ENCODE data around the gene GRID2.

GRID2 gene

GRCh38 chr4:92580816-92581215 lies 277.1 kb downstream of the GRID2 start:
- Histone ChIP-seq H3K9me3 (ENCODE audit: insufficient read depth, low read depth, low read length) (peaks cover 7% of the 10 kb centered on the region), H3K4me3 (ENCODE audit: low read depth, low read length) (no peak overlapping the region)

GRCh38 chr4:92599044-92599443 lies 295.3 kb downstream of the GRID2 start:
- WGBS (ENCODE audit: extremely low coverage, insufficient coverage, insufficient read length): no CpG with 5 or more reads among the region's 2 CpGs
- Histone ChIP-seq H3K4me1 (ENCODE audit: control insufficient read depth in 1 of 2, insufficient read depth in 2 of 2, low read length in 2 of 2) (no peaks in the 10 kb centered on the region), H2BK12ac (ENCODE audit: low read length) (no peak overlapping the region), H3K27ac (ENCODE audit: low read depth, low read length) (no peak overlapping the region), H3K79me1 (ENCODE audit: low read length) (no peaks in the 10 kb centered on the region), H2BK5ac (ENCODE audit: low read depth, low read length, poor library complexity) (no peak overlapping the region), H3K36me3 (ENCODE audit: control insufficient read depth in 1 of 2, insufficient read depth in 2 of 2, low read length in 2 of 2) (no peaks in the 10 kb centered on the region), H3K14ac (ENCODE audit: low read length) (no peak overlapping the region), H3K27me3 (ENCODE audit: insufficient read depth, low read length) (no peaks in the 10 kb centered on the region), H3K9me3 (ENCODE audit: insufficient read depth, low read depth, low read length) (no peaks in the 10 kb centered on the region), H2AK5ac (ENCODE audit: low read length) (no peak overlapping the region), H4K12ac (ENCODE audit: low read depth, low read length) (no peak overlapping the region), H3K4ac (ENCODE audit: low read depth, low read length) (no peak overlapping the region), H3K18ac (ENCODE audit: low read length) (no peak overlapping the region), H2AFZ (ENCODE audit: insufficient read depth, low read length, poor library complexity) (no peak overlapping the region), H4K8ac (ENCODE audit: low read depth, low read length) (no peak overlapping the region), H4K91ac (ENCODE audit: low read depth, low read length) (no peak overlapping the region), H2BK120ac (ENCODE audit: insufficient read depth, low read length, poor library complexity) (no peak overlapping the region), H3K4me3 (ENCODE audit: low read depth, low read length) (no peak overlapping the region), H3K9ac (ENCODE audit: low read length) (no peak overlapping the region), H3K4me2 (ENCODE audit: low read length) (no peak overlapping the region), H3K23ac (ENCODE audit: low read length) (no peak overlapping the region), H3K79me2 (ENCODE audit: control insufficient read depth, insufficient read depth, low read length, poor library complexity) (no peaks in the 10 kb centered on the region)
- DNase-seq: no peak

More at GRCh38 chr4:92580816-92581215, 277.1 kb downstream of the GRID2 start:
- H2BK5ac ChIP-seq (ENCODE audit: low read depth, low read length, poor library complexity): no peak overlapping the region
- WGBS (ENCODE audit: extremely low coverage, insufficient coverage, insufficient read length): no CpG with 5 or more reads among the region's 1 CpG
- no peak overlapping the region for H3K9ac ChIP-seq (ENCODE audit: low read length)
- H4K12ac ChIP-seq (ENCODE audit: low read depth, low read length): no peak overlapping the region
- H3K79me2 ChIP-seq (ENCODE audit: control insufficient read depth, insufficient read depth, low read length, poor library complexity): no peaks in the 10 kb centered on the region
- H3K36me3 ChIP-seq (ENCODE audit: control insufficient read depth in 1 of 2, insufficient read depth in 2 of 2, low read length in 2 of 2): peaks cover 0 to 3% of the 10 kb centered on the region in 2 experiments
- no peaks in the 10 kb centered on the region for H3K4me1 ChIP-seq (ENCODE audit: control insufficient read depth in 1 of 2, insufficient read depth in 2 of 2, low read length in 2 of 2)
- H3K14ac ChIP-seq (ENCODE audit: low read length): no peak overlapping the region
- H3K4me2 ChIP-seq (ENCODE audit: low read length): no peak overlapping the region
- no peak for DNase-seq
- no peak overlapping the region for H4K8ac ChIP-seq (ENCODE audit: low read depth, low read length)
- no peak overlapping the region for H2BK120ac ChIP-seq (ENCODE audit: insufficient read depth, low read length, poor library complexity)
- no peak overlapping the region for H4K91ac ChIP-seq (ENCODE audit: low read depth, low read length)
- no peak overlapping the region for H3K4ac ChIP-seq (ENCODE audit: low read depth, low read length)
- no peak overlapping the region for H2AFZ ChIP-seq (ENCODE audit: insufficient read depth, low read length, poor library complexity)
- H3K27ac ChIP-seq (ENCODE audit: low read depth, low read length): no peak overlapping the region
- H2BK12ac ChIP-seq (ENCODE audit: low read length): no peak overlapping the region
- H3K18ac ChIP-seq (ENCODE audit: low read length): no peak overlapping the region
- no peak overlapping the region for H2AK5ac ChIP-seq (ENCODE audit: low read length)
- no peaks in the 10 kb centered on the region for H3K27me3 ChIP-seq (ENCODE audit: insufficient read depth, low read length)
- no peak overlapping the region for H3K23ac ChIP-seq (ENCODE audit: low read length)
- no peaks in the 10 kb centered on the region for H3K79me1 ChIP-seq (ENCODE audit: low read length)

GRCh38 chr4:92600638-92601037 lies 296.9 kb downstream of the GRID2 start:
- H3K27me3 ChIP-seq (ENCODE audit: insufficient read depth, low read length): no peaks in the 10 kb centered on the region
- no peak overlapping the region for H4K91ac ChIP-seq (ENCODE audit: low read depth, low read length)
- no peak overlapping the region for H3K4ac ChIP-seq (ENCODE audit: low read depth, low read length)
- no peak overlapping the region for H3K9ac ChIP-seq (ENCODE audit: low read length)
- no peak overlapping the region for H3K27ac ChIP-seq (ENCODE audit: low read depth, low read length)
- H3K79me2 ChIP-seq (ENCODE audit: control insufficient read depth, insufficient read depth, low read length, poor library complexity): no peaks in the 10 kb centered on the region
- H4K8ac ChIP-seq (ENCODE audit: low read depth, low read length): no peak overlapping the region
- H2BK12ac ChIP-seq (ENCODE audit: low read length): no peak overlapping the region
- no peaks in the 10 kb centered on the region for H3K79me1 ChIP-seq (ENCODE audit: low read length)
- no peaks in the 10 kb centered on the region for H3K36me3 ChIP-seq (ENCODE audit: control insufficient read depth in 1 of 2, insufficient read depth in 2 of 2, low read length in 2 of 2)
- DNase-seq: no peak
- H4K12ac ChIP-seq (ENCODE audit: low read depth, low read length): no peak overlapping the region
- no peaks in the 10 kb centered on the region for H3K4me1 ChIP-seq (ENCODE audit: control insufficient read depth in 1 of 2, insufficient read depth in 2 of 2, low read length in 2 of 2)
- no peaks in the 10 kb centered on the region for H3K9me3 ChIP-seq (ENCODE audit: insufficient read depth, low read depth, low read length)
- no peak overlapping the region for H3K14ac ChIP-seq (ENCODE audit: low read length)
- no peak overlapping the region for H3K18ac ChIP-seq (ENCODE audit: low read length)
- no peak overlapping the region for H2BK120ac ChIP-seq (ENCODE audit: insufficient read depth, low read length, poor library complexity)
- no peak overlapping the region for H2BK5ac ChIP-seq (ENCODE audit: low read depth, low read length, poor library complexity)
- H3K23ac ChIP-seq (ENCODE audit: low read length): no peak overlapping the region
- no CpG with 5 or more reads among the region's 6 CpGs for WGBS (ENCODE audit: extremely low coverage, insufficient coverage, insufficient read length)
- no peak overlapping the region for H3K4me3 ChIP-seq (ENCODE audit: low read depth, low read length)
- H2AFZ ChIP-seq (ENCODE audit: insufficient read depth, low read length, poor library complexity): no peak overlapping the region
- no peak overlapping the region for H2AK5ac ChIP-seq (ENCODE audit: low read length)
- no peak overlapping the region for H3K4me2 ChIP-seq (ENCODE audit: low read length)

- Histone ChIP-seq H3K14ac (ENCODE audit: low read length) (no peak overlapping the region), H2AK5ac (ENCODE audit: low read length) (no peak overlapping the region), H4K12ac (ENCODE audit: low read depth, low read length) (no peak overlapping the region), H2BK12ac (ENCODE audit: low read length) (no peak overlapping the region), H3K79me1 (ENCODE audit: low read length) (no peaks in the 10 kb centered on the region), H3K36me3 (ENCODE audit: control insufficient read depth in 1 of 2, insufficient read depth in 2 of 2, low read length in 2 of 2) (no peaks in the 10 kb centered on the region), H3K4ac (ENCODE audit: low read depth, low read length) (no peak overlapping the region), H2BK5ac (ENCODE audit: low read depth, low read length, poor library complexity) (no peak overlapping the region), H3K79me2 (ENCODE audit: control insufficient read depth, insufficient read depth, low read length, poor library complexity) (no peaks in the 10 kb centered on the region), H3K4me2 (ENCODE audit: low read length) (no peak overlapping the region), H3K4me3 (ENCODE audit: low read depth, low read length) (no peak overlapping the region), H2BK120ac (ENCODE audit: insufficient read depth, low read length, poor library complexity) (no peak overlapping the region), H3K27me3 (ENCODE audit: insufficient read depth, low read length) (no peaks in the 10 kb centered on the region), H3K4me1 (ENCODE audit: control insufficient read depth in 1 of 2, insufficient read depth in 2 of 2, low read length in 2 of 2) (no peaks in the 10 kb centered on the region), H3K23ac (ENCODE audit: low read length) (no peak overlapping the region), H4K91ac (ENCODE audit: low read depth, low read length) (no peak overlapping the region), H2AFZ (ENCODE audit: insufficient read depth, low read length, poor library complexity) (no peak overlapping the region), H3K27ac (ENCODE audit: low read depth, low read length) (no peak overlapping the region), H3K9me3 (ENCODE audit: insufficient read depth, low read depth, low read length) (no peaks in the 10 kb centered on the region), H3K9ac (ENCODE audit: low read length) (no peak overlapping the region), H3K18ac (ENCODE audit: low read length) (no peak overlapping the region), H4K8ac (ENCODE audit: low read depth, low read length) (no peak overlapping the region)
- no peak for DNase-seq
- WGBS (ENCODE audit: extremely low coverage, insufficient coverage, insufficient read length): no CpG with 5 or more reads among the region's 2 CpGs
Measured at GRCh38 chr4:92606227-92606626, 302.5 kb downstream of the GRID2 start.

All from trophoblast cell (in vitro differentiated cells and primary cell).